GM12878 (cell line): Measurements from ENCODE around the gene AGRN. TPM values are rescaled to one million over a fixed set of nuclear protein-coding genes. Genes with fewer than 3 reads are reported as not detected.

Source experiments
- ATAC-seq: fragments of 200-7000 bp; cut with Tn5 transposase; 3 replicates; pipeline ENCODE4 v1.9.1; 2020; ENCODE audit warnings: mild to moderate bottlenecking, moderate library complexity
- BruUV-seq: library from RNA; stranded (reverse); fragments of 400-500 nt; replicated peaks from 2 replicates; lab custom pipeline; 2021; lab: Mats Ljungman, UMichigan
- CTCF ChIA-PET: fragments of 300-600 bp; sonication (Branson Sonifier 250); formaldehyde crosslinking; extraction: SDS; loops from one replicate; lab custom pipeline; 2021; ENCODE audit warnings: inconsistent platforms; lab: Yijun Ruan, JAX
- POLR2A ChIA-PET: fragments of 350-600 bp; formaldehyde crosslinking; extraction: SDS; loops from one replicate; lab custom pipeline; 2021; ENCODE audit warnings: inconsistent platforms; lab: Charles Lee
- RAD21 ChIA-PET: fragments of 300-600 bp; sonication (Branson Sonifier 250); formaldehyde crosslinking; loops from one replicate; lab custom pipeline; 2023; ENCODE audit warnings: antibody characterized with exemption; ENCODE audit not compliant: unreplicated experiment; lab: Charles Lee
- SMC1A ChIA-PET: fragments of 300-600 bp; sonication (Branson Sonifier 250); formaldehyde crosslinking; loops from one replicate; lab custom pipeline; 2023; ENCODE audit not compliant: unreplicated experiment, uncharacterized antibody; lab: Charles Lee
- DNase-seq: peaks from one replicate; pipeline ENCODE4 v3.0.0-alpha.2; 2011; ENCODE audit warnings: low read depth, low spot score
- FAIRE-seq: peaks from 3 replicates; lab custom pipeline; 2011; peaks lifted over from hg19 to GRCh38; lab: Jason Lieb, UNC
- H2AFZ ChIP-seq: 2 replicates; pipeline ENCODE4 v1.6.0; 2011; ENCODE audit warnings: low read depth, low read length, control low read depth; ENCODE audit not compliant: control insufficient read depth
- H3K27ac ChIP-seq: 2 replicates; pipeline ENCODE4 v1.5.1; 2011; ENCODE audit warnings: control low read depth; ENCODE audit not compliant: control insufficient read depth, insufficient read depth
- H3K27me3 ChIP-seq, 2 experiments: replicated peaks in 1 of 2; 2 replicates each; pipeline versions ENCODE4 v1.6.0 to v1.6.1; 2011; ENCODE audit warnings: low read length in 1 of 2; ENCODE audit not compliant: control insufficient read depth in 2 of 2, insufficient read depth in 2 of 2
- H3K36me3 ChIP-seq, 2 experiments: 2 replicates each; pipeline ENCODE4 v1.5.1; 2011; ENCODE audit warnings: low read length in 1 of 2; ENCODE audit not compliant: control insufficient read depth in 2 of 2, insufficient read depth in 2 of 2
- H3K4me1 ChIP-seq: 2 replicates; pipeline ENCODE4 v1.6.1; 2011; ENCODE audit warnings: mild to moderate bottlenecking, low read length, moderate library complexity, mixed read lengths; ENCODE audit not compliant: control insufficient read depth, insufficient read depth
- H3K4me2 ChIP-seq: 2 replicates; pipeline ENCODE4 v1.6.0; 2011; ENCODE audit warnings: control low read depth; ENCODE audit not compliant: control insufficient read depth, insufficient read depth
- H3K4me3 ChIP-seq: fragments of 200-600 bp; sonication (generic); 2 replicates; pipeline ENCODE4 v1.5.1; 2016
- H3K79me2 ChIP-seq: 2 replicates; pipeline ENCODE4 v1.6.0; 2011; ENCODE audit warnings: low read length; ENCODE audit not compliant: control insufficient read depth, insufficient read depth
- H3K9ac ChIP-seq: 2 replicates; pipeline ENCODE4 v1.8.0; 2011; ENCODE audit warnings: low read length, control low read depth, mixed read lengths; ENCODE audit not compliant: control insufficient read depth, insufficient read depth
- H3K9me3 ChIP-seq: replicated peaks from 3 replicates; pipeline ENCODE4 v1.5.1; 2011; ENCODE audit warnings: mild to moderate bottlenecking, low read length; ENCODE audit not compliant: control insufficient read depth, insufficient read depth
- H4K20me1 ChIP-seq: 2 replicates; pipeline ENCODE4 v1.6.0; 2011; ENCODE audit not compliant: control insufficient read depth, insufficient read depth
- ATF3 ChIP-seq: IDR thresholded peaks from 2 replicates; pipeline ENCODE4 v1.6.1; 2011; ENCODE audit warnings: low read depth, mild to moderate bottlenecking, low read length, moderate library complexity, borderline replicate concordance; ENCODE audit errors: extremely low read depth
- BHLHE40 ChIP-seq, 2 experiments: fragments of 450-650 bp in 1 of 2; IDR thresholded peaks; 2 replicates each; pipeline ENCODE4 v1.6.1; 2011 to 2017; ENCODE audit warnings: low read depth in 2 of 2, borderline replicate concordance in 1 of 2, improper control_type of control experiment in 1 of 2, low read length in 1 of 2, mild to moderate bottlenecking in 1 of 2
- CHD1 ChIP-seq: IDR thresholded peaks from 2 replicates; pipeline ENCODE4 v1.6.1; 2012; ENCODE audit warnings: low read depth, low read length, improper control_type of control experiment
- E4F1 ChIP-seq: fragments of 450-650 bp; IDR thresholded peaks from 2 replicates; pipeline ENCODE4 v1.6.1; 2018; ENCODE audit warnings: borderline replicate concordance, mild to moderate bottlenecking; ENCODE audit not compliant: partially characterized antibody
- EGR1 ChIP-seq, 2 experiments: IDR thresholded peaks; 1 replicate in 1 of 2; 2 replicates in 1 of 2; pipeline ENCODE4 v1.6.1; 2011 to 2012; ENCODE audit warnings: low read depth in 2 of 2, low read length in 2 of 2, borderline replicate concordance in 1 of 2, mild to moderate bottlenecking in 1 of 2, moderate library complexity in 1 of 2
- FOXM1 ChIP-seq: IDR thresholded peaks from 2 replicates; pipeline ENCODE4 v1.6.1; 2012; ENCODE audit warnings: low read depth, mild to moderate bottlenecking, inconsistent platforms, low read length, moderate library complexity
- PAX5 ChIP-seq: IDR thresholded peaks from 2 replicates; pipeline ENCODE4 v1.6.1; 2011; ENCODE audit warnings: low read depth, low read length, borderline replicate concordance
- POLR2AphosphoS5 ChIP-seq: IDR thresholded peaks from 2 replicates; pipeline ENCODE4 v1.6.1; 2011; ENCODE audit warnings: mild to moderate bottlenecking, low read length, inconsistent platforms
- TARDBP ChIP-seq: IDR thresholded peaks from 2 replicates; pipeline ENCODE4 v1.6.1; 2016; ENCODE audit warnings: borderline replicate concordance
- TBL1XR1 ChIP-seq: IDR thresholded peaks from 2 replicates; pipeline ENCODE4 v1.6.1; 2012; ENCODE audit warnings: low read depth, low read length, improper control_type of control experiment
- ZBTB4 ChIP-seq: fragments of 450-650 bp; formaldehyde crosslinking; IDR thresholded peaks from 2 replicates; pipeline ENCODE4 v1.4.0; 2022; ENCODE audit warnings: mild to moderate bottlenecking, moderate library complexity
- ZBTB40 ChIP-seq: fragments of 450-650 bp; IDR thresholded peaks from 2 replicates; pipeline ENCODE4 v1.6.1; 2016; ENCODE audit warnings: mild to moderate bottlenecking, moderate library complexity, borderline replicate concordance
- ZNF24 ChIP-seq: fragments of 450-650 bp; IDR thresholded peaks from 2 replicates; pipeline ENCODE4 v1.6.1; 2017; ENCODE audit warnings: antibody characterized with exemption, mild to moderate bottlenecking
- WGBS: methylation state at CpG from one replicate; pipeline ENCODE4 v1.1.6; 2016; ENCODE audit warnings: low lambda C conversion rate; ENCODE audit not compliant: insufficient replicate concordance, insufficient coverage; ENCODE audit errors: missing lambda C conversion rate; 5-methylcytosine and 5-hydroxymethylcytosine counted together
- in situ Hi-C: fragments of 300-500 bp; cut with MboI; formaldehyde crosslinking; loops from 9 replicates; pipeline ENCODE4 v1.14.3; 2018; ENCODE audit warnings: mixed read lengths
- intact Hi-C: fragments of 100-400 bp; cut with micrococcal nuclease; formaldehyde crosslinking; loops from one replicate; pipeline ENCODE4 v1.14.2; 2022; ENCODE audit not compliant: unreplicated experiment
- polyA plus RNA-seq, 11 experiments: library from polyadenylated mRNA; depleted of rRNA in 4 of 11; unstranded in 6 of 11; stranded (reverse) in 5 of 11; fragments of >200 nt; fragmentation: Nextera tagmentation in 4 of 11; fragmentation: Illumina TruSeq in 1 of 11; extraction: Ambion mirVana in 4 of 11; extraction: Trizol in 1 of 11; gene quantifications; 1 replicate in 1 of 11; 2 replicates in 10 of 11; pipeline versions ENCODE4 v1.2.1 to v1.2.3, GENCODE V29; 2011 to 2016; ENCODE audit warnings: inconsistent platforms in 2 of 11, missing spikeins in 2 of 11, low read depth in 1 of 11
- total RNA-seq, 4 experiments: library from RNA; depleted of rRNA in 3 of 4; stranded (reverse); fragments of >200 nt in 3 of 4; fragmentation: Illumina TruSeq in 1 of 4; extraction: Trizol in 1 of 4; gene quantifications; 2 replicates each; pipeline versions ENCODE4 v1.2.1 to v1.2.3, GENCODE V29; 2013 to 2021

Gene AGRN
- total and polyA plus RNA-seq, 10 of the 15 experiments (the other 5 are each of a cell fraction or from before 2014, with no cell fraction given) = 0.02 to 41.8 (median 4.1) TPM

DNA sequence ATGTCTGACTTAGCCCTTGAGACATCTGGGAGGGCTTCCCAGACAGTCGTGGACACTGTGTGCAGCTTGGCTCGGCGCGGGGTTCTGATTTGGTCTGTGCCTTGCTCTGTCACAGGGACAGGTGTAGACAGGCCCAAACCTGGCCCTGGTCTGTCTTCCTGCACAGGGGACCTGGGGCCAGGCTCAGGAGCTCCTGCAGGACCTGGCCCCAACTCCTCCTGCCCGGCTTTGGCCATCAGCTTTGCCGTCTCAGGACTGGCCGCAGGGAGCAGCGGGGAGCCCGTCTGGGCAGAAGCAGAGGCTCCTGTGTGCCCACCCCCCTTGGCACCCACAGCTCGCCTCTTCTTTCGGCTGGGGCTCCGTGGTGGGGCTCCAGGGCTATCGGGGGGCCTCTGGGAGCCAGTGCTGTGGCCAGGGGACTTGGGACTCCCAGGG lies 39.8 kb upstream of the AGRN start:
- H3K9ac ChIP-seq = no peak overlapping the region
- POLR2A ChIA-PET = interaction anchor here (0.6 kb wide), 1 partner anchor 176 kb away, joined by 4 read pairs; no protein-coding TSS in a partner anchor
- DNase-seq (no peak), ATAC-seq (no peak), FAIRE-seq (no peak)
- H3K36me3 ChIP-seq = no peaks in the 10 kb centered on the region
- no peaks in the 10 kb centered on the region for H4K20me1 ChIP-seq
- H3K4me3 ChIP-seq = no peak overlapping the region
- SMC1A ChIA-PET = no interaction called here
- H3K27ac ChIP-seq = no peak overlapping the region
- WGBS = 60% methylated on average over 13 of the region's 13 CpGs
- no peak overlapping the region for H3K4me2 ChIP-seq
- in situ Hi-C loops (loop anchor here (5.0 kb wide), 1 partner anchor 82 kb away; no protein-coding TSS in a partner anchor), intact Hi-C loops (no loop called here)
- H3K9me3 ChIP-seq = no peaks in the 10 kb centered on the region; the same call in 2 of the 3 replicates
- H3K4me1 ChIP-seq = no peaks in the 10 kb centered on the region
- no peak for TF ChIP-seq TBL1XR1
- no peak for TF ChIP-seq BHLHE40 (IDR thresholded peaks at IDR 0.05; ENCODE audit: borderline replicate concordance in 1 of 2, low read depth in 2 of 2, low read length in 1 of 2)
- no peak for TF ChIP-seq EGR1 (IDR thresholded peaks at IDR 0.05; ENCODE audit: borderline replicate concordance in 1 of 2, low read depth in 2 of 2, low read length in 2 of 2)
- TF ChIP-seq TARDBP = no peak
- TF ChIP-seq ATF3 = no peak
- TF ChIP-seq ZBTB4 = no peak
- TF ChIP-seq CHD1 = no peak
- no peak for TF ChIP-seq FOXM1
- no peak for TF ChIP-seq E4F1
- TF ChIP-seq PAX5 = no peak
- no peak for TF ChIP-seq POLR2AphosphoS5
- no peak for TF ChIP-seq ZNF24
- no peak for TF ChIP-seq ZBTB40
- CTCF ChIA-PET = interaction anchor here (1.6 to 8.0 kb wide), 3 partner anchors 13 to 84 kb away, joined by 6 to 56 read pairs (median 12); no protein-coding TSS in a partner anchor
- no peak overlapping the region for H2AFZ ChIP-seq
- H3K79me2 ChIP-seq = no peaks in the 10 kb centered on the region
- H3K27me3 ChIP-seq = no peaks in the 10 kb centered on the region
- BruUV-seq = no TSS peak
- RAD21 ChIA-PET = interaction anchor here (1.1 kb wide), 1 partner anchor 53 kb away, joined by 3 read pairs; no protein-coding TSS in a partner anchor
